ENCODE results near the gene VAC14. TPM values are rescaled to one million over a fixed set of nuclear protein-coding genes. Genes with fewer than 3 reads are reported as not detected.
A peak's percentile ranks its signal among the peaks of the same experiment; 100 is the strongest.
"Not testable (repeated sequence)": the region's sequence is repeated elsewhere in the genome, so short reads cannot be mapped to it uniquely, and the experiment has no call there.

The VAC14 gene
- total RNA-seq, 4 donors from 2014 or later = 43.4 to 69.4 (median 63.1) TPM

GRCh38 chr16:70647441-70648359, 153.3 kb downstream of the VAC14 start:
- no peak for DNase-seq
- Histone ChIP-seq H3K4me3 (replicated peaks in 1 of 3) (no peak overlapping the region), H3K9me3 (no peaks in the 10 kb centered on the region), H3K27me3 (no peaks in the 10 kb centered on the region), H3K36me3 (no peaks in the 10 kb centered on the region), H3K27ac (no peak overlapping the region), H3K4me1 (no peaks in the 10 kb centered on the region)
- WGBS, 2 donors = 79 to 83% methylated on average over 15 of the region's 15 CpGs
- intact Hi-C loops (cut with DNase I) = loop anchor here (5.0 kb wide), 1 partner anchor 65 kb away; no protein-coding TSS in a partner anchor
- no peak for TF ChIP-seq POLR2A (IDR thresholded peaks at IDR 0.05)
- TF ChIP-seq, protein P1, sequence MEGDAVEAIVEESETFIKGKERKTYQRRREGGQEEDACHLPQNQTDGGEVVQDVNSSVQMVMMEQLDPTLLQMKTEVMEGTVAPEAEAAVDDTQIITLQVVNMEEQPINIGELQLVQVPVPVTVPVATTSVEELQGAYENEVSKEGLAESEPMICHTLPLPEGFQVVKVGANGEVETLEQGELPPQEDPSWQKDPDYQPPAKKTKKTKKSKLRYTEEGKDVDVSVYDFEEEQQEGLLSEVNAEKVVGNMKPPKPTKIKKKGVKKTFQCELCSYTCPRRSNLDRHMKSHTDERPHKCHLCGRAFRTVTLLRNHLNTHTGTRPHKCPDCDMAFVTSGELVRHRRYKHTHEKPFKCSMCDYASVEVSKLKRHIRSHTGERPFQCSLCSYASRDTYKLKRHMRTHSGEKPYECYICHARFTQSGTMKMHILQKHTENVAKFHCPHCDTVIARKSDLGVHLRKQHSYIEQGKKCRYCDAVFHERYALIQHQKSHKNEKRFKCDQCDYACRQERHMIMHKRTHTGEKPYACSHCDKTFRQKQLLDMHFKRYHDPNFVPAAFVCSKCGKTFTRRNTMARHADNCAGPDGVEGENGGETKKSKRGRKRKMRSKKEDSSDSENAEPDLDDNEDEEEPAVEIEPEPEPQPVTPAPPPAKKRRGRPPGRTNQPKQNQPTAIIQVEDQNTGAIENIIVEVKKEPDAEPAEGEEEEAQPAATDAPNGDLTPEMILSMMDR (IDR thresholded peaks at IDR 0.05) = no peak

DNA sequence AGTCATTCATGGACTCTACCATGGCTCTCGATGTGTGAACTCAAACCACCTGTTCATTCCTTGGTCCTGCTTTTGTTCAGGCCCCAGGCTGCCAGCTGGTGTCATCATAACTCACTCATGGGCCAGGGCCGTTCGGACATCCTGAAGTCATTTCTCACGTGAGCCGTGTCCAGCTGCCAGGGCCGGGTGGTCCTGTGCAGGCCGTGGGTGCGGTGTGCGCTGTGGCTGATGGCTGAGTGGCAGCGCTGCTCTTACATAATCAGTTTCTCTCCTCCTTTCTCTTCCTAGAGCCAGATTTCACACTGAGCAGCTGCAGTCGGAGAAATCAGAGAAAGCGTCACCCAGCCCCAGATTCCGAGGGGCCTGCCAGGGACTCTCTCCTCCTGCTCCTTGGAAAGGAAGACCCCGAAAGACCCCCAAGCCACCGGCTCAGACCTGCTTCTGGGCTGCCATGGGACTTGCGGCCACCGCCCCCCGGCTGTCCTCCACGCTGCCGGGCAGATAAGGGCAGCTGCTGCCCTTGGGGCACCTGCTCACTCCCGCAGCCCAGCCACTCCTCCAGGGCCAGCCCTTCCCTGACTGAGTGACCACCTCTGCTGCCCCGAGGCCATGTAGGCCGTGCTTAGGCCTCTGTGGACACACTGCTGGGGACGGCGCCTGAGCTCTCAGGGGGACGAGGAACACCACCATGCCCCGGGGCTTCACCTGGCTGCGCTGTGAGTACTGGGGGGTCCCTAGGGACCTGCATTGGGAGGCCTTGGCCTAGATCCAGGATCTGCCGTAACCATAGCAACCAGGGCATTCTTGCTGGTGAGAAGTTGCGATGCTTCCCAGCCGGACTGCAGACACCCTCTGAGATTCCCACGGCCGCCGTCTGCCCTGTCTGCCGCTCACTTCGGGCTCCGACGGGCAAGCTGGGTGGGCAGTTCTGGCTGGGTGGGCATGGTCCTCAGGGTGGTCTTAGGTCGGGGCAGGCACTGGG, 154.4 kb downstream of the VAC14 start, which contains the start of gene IL34:
Gene IL34, plus strand, starts transcription at position 300 of the 982 bp plus-strand sequence. Its CDS starts 389 bp downstream, at position 689.
- H3K9me3 ChIP-seq = no peaks in the 10 kb centered on the region
- H3K27ac ChIP-seq = peak within 1 kb of the TSS in 1 of 3 donors; percentile 12
- no peaks in the 10 kb centered on the region for H3K36me3 ChIP-seq
- intact Hi-C loops (cut with DNase I) = loop anchor here (5.0 kb wide), 1 partner anchor 64 kb away; no protein-coding TSS in a partner anchor
- H3K4me3 ChIP-seq (replicated peaks in 1 of 3) = no peak within 1 kb of the TSS
- TF ChIP-seq, protein P1 (IDR thresholded peaks at IDR 0.05) = no peak
- no peak for TF ChIP-seq POLR2A (IDR thresholded peaks at IDR 0.05)
- WGBS, 2 donors = 85% methylated on average over 30 to 31 of the region's 39 CpGs
- H3K4me1 ChIP-seq = no peaks in the 10 kb centered on the region
- DNase-seq = no peak
- H3K27me3 ChIP-seq = no peaks in the 10 kb centered on the region

- no peaks in the 10 kb centered on the region for H3K4me1 ChIP-seq
- H3K9me3 ChIP-seq = no peaks in the 10 kb centered on the region
- 79 to 92% methylated on average over 10 of the region's 10 CpGs for WGBS, 2 donors
- intact Hi-C loops (cut with DNase I) = loop anchor here (5.0 kb wide), 1 partner anchor 63 kb away; no protein-coding TSS in a partner anchor
- no peaks in the 10 kb centered on the region for H3K36me3 ChIP-seq
- no peak overlapping the region for H3K4me3 ChIP-seq (replicated peaks in 1 of 3)
- H3K27me3 ChIP-seq = no peaks in the 10 kb centered on the region
- TF ChIP-seq, protein P1 (IDR thresholded peaks at IDR 0.05) = no peak
- no peak for TF ChIP-seq POLR2A (IDR thresholded peaks at IDR 0.05)
- DNase-seq = no peak
- H3K27ac ChIP-seq = no peak overlapping the region
Observed at GRCh38 chr16:70644763-70645597, 156.0 kb downstream of the VAC14 start.

DNA sequence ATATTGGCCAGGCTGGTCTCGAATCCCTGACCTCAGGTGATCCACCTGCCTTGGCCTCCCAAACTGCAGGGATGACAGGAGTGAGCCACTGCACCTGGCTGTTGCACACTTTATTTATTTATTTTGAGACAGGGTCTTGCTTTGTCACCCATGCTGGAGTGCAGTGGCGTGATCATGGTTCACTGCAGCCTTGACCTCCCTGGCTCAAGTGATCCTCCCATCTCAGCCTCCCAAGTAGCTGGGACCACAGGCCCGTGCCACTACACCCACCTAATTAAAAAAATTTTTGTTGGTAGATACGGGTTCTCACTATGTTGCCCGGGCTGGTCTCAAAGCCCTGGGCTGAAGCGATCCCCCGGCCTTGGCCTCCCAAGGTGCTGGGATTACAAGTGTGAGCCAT, 157.7 kb downstream of the VAC14 start:
- H3K27me3 ChIP-seq; H3K4me3 ChIP-seq (replicated peaks in 1 of 3); H3K9me3 ChIP-seq; DNase-seq; intact Hi-C loops (cut with DNase I); H3K4me1 ChIP-seq; H3K36me3 ChIP-seq; H3K27ac ChIP-seq: not testable (repeated sequence)
- 82 to 96% methylated on average over 7 of the region's 7 CpGs for WGBS, 2 donors
